HepG2 (cell line): Measurements from ENCODE around the gene SFRP4. TPM values are rescaled to one million over a fixed set of nuclear protein-coding genes. Genes with fewer than 3 reads are reported as not detected.
A peak's percentile ranks its signal among the peaks of the same experiment; 100 is the strongest.

Experiments used
- ARID2 ChIP-seq: sonication (generic); formaldehyde crosslinking; IDR thresholded peaks from 2 replicates; pipeline ENCODE4 v1.8.1; 2022; ENCODE audit warnings: mild to moderate bottlenecking, missing genetic modification reagents, borderline replicate concordance
- ARNT2 ChIP-seq: sonication (generic); formaldehyde crosslinking; IDR thresholded peaks from 2 replicates; pipeline ENCODE4 v1.8.0; 2022; ENCODE audit warnings: mild to moderate bottlenecking, low read depth, missing genetic modification reagents, moderate library complexity
- CAMTA2 ChIP-seq: sonication (generic); formaldehyde crosslinking; IDR thresholded peaks from 2 replicates; pipeline ENCODE4 v1.4.0; 2020; ENCODE audit warnings: mild to moderate bottlenecking, missing genetic modification reagents, borderline replicate concordance
- ETV5 ChIP-seq: IDR thresholded peaks from 2 replicates; pipeline ENCODE4 v1.6.1; 2018; ENCODE audit warnings: missing biosample characterization, missing genetic modification reagents, inconsistent platforms, borderline replicate concordance
- NBN ChIP-seq: fragments of 450-650 bp; conservative IDR thresholded peaks from 2 replicates; pipeline ENCODE4 v1.6.1; 2017
- REST ChIP-seq, 2 experiments: IDR thresholded peaks; 2 replicates each; pipeline ENCODE4 v1.6.1; 2011 to 2012; ENCODE audit warnings: low read length in 2 of 2, borderline replicate concordance in 1 of 2, low read depth in 1 of 2, mild to moderate bottlenecking in 1 of 2, moderate library complexity in 1 of 2
- ZBTB39 ChIP-seq: sonication (generic); formaldehyde crosslinking; IDR thresholded peaks from 2 replicates; pipeline ENCODE4 v1.5.0; 2020; ENCODE audit warnings: missing genetic modification reagents
- ZBTB4 ChIP-seq: sonication (generic); formaldehyde crosslinking; IDR thresholded peaks from 2 replicates; pipeline ENCODE4 v1.4.0; 2020; ENCODE audit warnings: missing genetic modification reagents, mild to moderate bottlenecking, borderline replicate concordance
- ZNF142 ChIP-seq: sonication (generic); formaldehyde crosslinking; IDR thresholded peaks from 2 replicates; pipeline ENCODE4 v1.4.0; 2020; ENCODE audit warnings: missing genetic modification reagents
- ZNF605 ChIP-seq: sonication (generic); formaldehyde crosslinking; IDR thresholded peaks from 2 replicates; pipeline ENCODE4 v1.8.0; 2022; ENCODE audit warnings: mild to moderate bottlenecking, missing genetic modification reagents
- ZSCAN29 ChIP-seq: sonication (generic); formaldehyde crosslinking; conservative IDR thresholded peaks from 2 replicates; pipeline ENCODE4 v1.4.0; 2020; ENCODE audit warnings: mild to moderate bottlenecking, missing genetic modification reagents
- polyA plus RNA-seq, 8 experiments: library from polyadenylated mRNA; depleted of rRNA in 3 of 8; stranded (reverse) in 7 of 8; unstranded in 1 of 8; fragments of >200 nt; fragmentation: Illumina TruSeq in 4 of 8; extraction: Trizol in 4 of 8; gene quantifications; 2 replicates each; pipeline versions ENCODE4 v1.2.1 to v1.2.3, GENCODE V29; 2011 to 2016; ENCODE audit warnings: low read depth in 4 of 8, missing spikeins in 1 of 8, mixed read lengths in 1 of 8; ENCODE audit not compliant: insufficient read depth in 1 of 8
- total RNA-seq, 5 experiments: library from RNA; depleted of rRNA; stranded (reverse); fragments of >200 nt; fragmentation: Illumina TruSeq; extraction: Trizol; gene quantifications; 2 replicates each; pipeline ENCODE4 v1.2.3, GENCODE V29; 2016; ENCODE audit warnings: low read depth in 1 of 5

Gene SFRP4
- total and polyA plus RNA-seq, 2 of the 13 experiments (the other 11 are each of a cell fraction or from before 2014, with no cell fraction given), result 0.96 to 1.8 TPM

- TF ChIP-seq ZBTB4 (CRISPR knock-in tag), result peak; percentile 95; the same call in 1 of the 2 replicates
- TF ChIP-seq ZNF142 (CRISPR knock-in tag), result no peak
- TF ChIP-seq CAMTA2 (CRISPR knock-in tag), result no peak
- peak; percentile 92 for TF ChIP-seq ZBTB39 (CRISPR knock-in tag)
- no peak for TF ChIP-seq NBN
- TF ChIP-seq ZNF605 (CRISPR knock-in tag), result peak; percentile 91
- TF ChIP-seq ETV5 (CRISPR knock-in tag), result peak; percentile 79; the same call in 1 of the 2 replicates
- TF ChIP-seq ARID2 (CRISPR knock-in tag), result peak; percentile 93
- peak; percentile 26; the same call in 1 of the 2 replicates for TF ChIP-seq ARNT2
- TF ChIP-seq REST (IDR thresholded peaks at IDR 0.05; ENCODE audit: borderline replicate concordance in 1 of 2, low read depth in 1 of 2, low read length in 2 of 2), result peak in 1 of 2 experiments; percentile 38; a peak in 1 of 4 replicates
- peak; percentile 80 for TF ChIP-seq ZSCAN29 (CRISPR knock-in tag)
Observed at GRCh38 chr7:37942934-37943610, 26.5 kb upstream of the SFRP4 start (continued).
